ENCODE measurements around the gene AUTS2. TPM values are rescaled to one million over a fixed set of nuclear protein-coding genes. Genes with fewer than 3 reads are reported as not detected.

Gene AUTS2
- total and polyA plus RNA-seq, 5 donors = 7.0 to 15.4 (median 10.6) TPM

DNA sequence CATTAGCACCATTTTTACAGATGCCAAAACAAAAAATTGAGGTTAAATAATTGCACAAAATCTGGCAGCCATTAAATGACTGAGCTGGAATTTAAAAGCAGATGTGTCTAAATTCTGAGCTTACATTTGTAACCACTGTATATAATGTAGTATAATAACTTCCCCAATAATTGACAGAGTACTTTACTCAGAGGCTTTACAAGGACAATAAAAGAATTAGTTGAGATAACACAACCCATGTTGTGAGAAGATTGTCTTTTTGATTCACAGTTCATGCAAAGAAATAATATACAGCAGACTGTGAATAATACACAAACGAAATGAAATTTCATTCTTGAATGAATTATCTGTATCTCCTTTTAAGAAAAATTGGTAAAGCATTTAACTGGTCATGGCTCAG, 417.1 kb downstream of the AUTS2 start:
- Histone ChIP-seq H3K4me3 (ENCODE audit: low read length) (no peak overlapping the region), H3K27ac (ENCODE audit: low read length) (no peak overlapping the region), H3K9me3 (ENCODE audit: control insufficient read depth, low read length) (no peaks in the 10 kb centered on the region), H3K27me3 (ENCODE audit: control insufficient read depth, insufficient read depth) (no peaks in the 10 kb centered on the region), H3K4me1 (ENCODE audit: control insufficient read depth, insufficient read depth, low read length) (no peaks in the 10 kb centered on the region)
- DNase-seq (no peak), ATAC-seq (no peak)
- intact Hi-C loops (cut with DNase I) = loop anchor here in 1 of 4 donors (10.0 kb wide), 1 partner anchor 61 kb away; no protein-coding TSS in a partner anchor
- 79% methylated on average over 1 of the region's 1 CpG for WGBS

DNA sequence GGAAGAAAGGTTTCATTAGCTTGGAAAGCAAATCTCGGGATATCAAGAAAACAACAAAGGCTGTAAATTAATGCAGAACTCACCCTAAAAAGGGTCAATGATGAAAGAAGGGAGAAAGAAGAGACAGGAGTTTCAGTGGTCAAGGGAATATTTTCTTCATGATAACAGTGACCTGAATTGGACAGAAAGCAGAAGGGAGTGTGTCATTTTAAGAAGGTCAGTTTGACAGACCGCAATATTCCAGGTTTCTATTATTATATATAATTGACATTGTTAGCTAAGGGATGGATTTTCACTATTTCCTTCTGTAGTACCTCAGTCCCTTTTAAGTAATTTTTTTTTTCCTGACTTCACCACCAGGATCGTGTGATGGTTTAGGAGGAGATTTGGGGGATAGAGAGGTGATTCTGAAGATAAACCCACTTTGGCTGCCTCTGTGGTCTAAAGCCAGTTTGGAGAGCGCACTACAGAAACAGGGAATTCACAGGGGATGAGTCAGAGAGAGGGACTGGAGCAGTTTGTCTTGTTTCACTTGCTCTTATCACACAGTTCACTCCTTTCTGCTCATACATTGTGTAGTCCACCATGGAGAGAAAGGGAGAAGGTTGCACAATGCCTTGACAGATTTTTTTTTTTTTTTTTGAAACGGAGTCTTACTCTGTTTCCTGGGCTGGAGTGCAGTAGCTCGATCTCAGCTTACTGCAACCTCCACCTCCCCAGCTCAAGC, 417.9 kb downstream of the AUTS2 start:
- DNase-seq (no peak), ATAC-seq (peak; percentile 91)
- Histone ChIP-seq H3K27me3 (ENCODE audit: control insufficient read depth, insufficient read depth) (no peaks in the 10 kb centered on the region), H3K4me3 (ENCODE audit: low read length) (no peak overlapping the region), H3K27ac (ENCODE audit: low read length) (no peak overlapping the region), H3K9me3 (ENCODE audit: control insufficient read depth, low read length) (no peaks in the 10 kb centered on the region), H3K4me1 (ENCODE audit: control insufficient read depth, insufficient read depth, low read length) (no peaks in the 10 kb centered on the region)
- intact Hi-C loops (cut with DNase I) = loop anchor here in 1 of 4 donors (10.0 kb wide), 1 partner anchor 61 kb away; no protein-coding TSS in a partner anchor
- 56% methylated on average over 6 of the region's 6 CpGs for WGBS

DNA sequence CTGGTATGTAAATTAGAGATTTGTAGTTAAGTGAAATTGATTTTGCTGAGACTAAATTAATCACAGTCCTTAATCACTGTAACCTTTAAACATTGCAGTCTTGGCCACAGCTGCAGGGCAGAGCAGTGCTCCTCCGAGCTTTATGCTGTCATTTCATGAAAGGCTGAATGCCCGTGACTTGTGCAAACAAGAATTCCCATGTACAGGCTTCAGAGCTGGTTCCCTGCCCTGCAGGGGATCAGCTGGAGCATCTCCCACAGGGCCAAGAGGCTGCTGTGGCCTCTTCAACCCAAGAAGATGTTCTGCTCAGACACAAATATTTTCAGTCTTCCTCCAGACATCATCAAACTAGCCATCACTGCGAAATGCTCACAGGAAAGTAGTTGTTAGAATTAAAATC, 419.1 kb downstream of the AUTS2 start:
- WGBS = 81% methylated on average over 3 of the region's 3 CpGs

DNA sequence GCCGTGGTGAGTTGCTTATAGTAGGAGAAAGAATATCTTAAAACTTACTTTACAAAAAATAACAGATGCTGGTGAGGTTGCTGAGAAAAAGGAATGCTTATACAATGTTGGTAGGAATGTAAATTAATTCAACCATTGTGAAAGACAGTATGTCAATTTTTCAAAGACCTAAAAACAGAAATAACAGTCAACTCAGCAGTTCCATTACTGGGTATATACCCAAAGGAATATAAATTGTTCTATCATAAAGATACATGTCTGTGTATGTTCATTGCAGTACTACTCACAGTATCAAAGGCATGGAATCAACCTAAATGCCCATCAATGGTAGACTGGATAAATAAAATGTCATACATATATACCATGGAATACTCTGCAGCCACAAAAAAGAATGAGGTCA, 420.4 kb downstream of the AUTS2 start:
- Histone ChIP-seq H3K9me3 (ENCODE audit: control insufficient read depth, low read length) (no peaks in the 10 kb centered on the region), H3K4me1 (ENCODE audit: control insufficient read depth, insufficient read depth, low read length) (no peaks in the 10 kb centered on the region), H3K4me3 (ENCODE audit: low read length) (no peak overlapping the region), H3K27me3 (ENCODE audit: control insufficient read depth, insufficient read depth) (no peaks in the 10 kb centered on the region), H3K27ac (ENCODE audit: low read length) (no peak overlapping the region)
- intact Hi-C loops (cut with DNase I) = loop anchor here in 1 of 4 donors (10.0 kb wide), 1 partner anchor 64 kb away; no protein-coding TSS in a partner anchor
- DNase-seq = no peak
- WGBS = 97% methylated on average over 1 of the region's 1 CpG
- no peak for ATAC-seq

More for the DNA sequence above, 419.1 kb downstream of the AUTS2 start:
- no peaks in the 10 kb centered on the region for H3K9me3 ChIP-seq (ENCODE audit: control insufficient read depth, low read length)
- H3K4me3 ChIP-seq (ENCODE audit: low read length) = no peak overlapping the region
- no peak for DNase-seq
- no peak overlapping the region for H3K27ac ChIP-seq (ENCODE audit: low read length)
- intact Hi-C loops (cut with DNase I) = loop anchor here in 1 of 4 donors (10.0 kb wide), 1 partner anchor 63 kb away; no protein-coding TSS in a partner anchor
- ATAC-seq = no peak
- H3K4me1 ChIP-seq (ENCODE audit: control insufficient read depth, insufficient read depth, low read length) = no peaks in the 10 kb centered on the region
- H3K27me3 ChIP-seq (ENCODE audit: control insufficient read depth, insufficient read depth) = no peaks in the 10 kb centered on the region

DNA sequence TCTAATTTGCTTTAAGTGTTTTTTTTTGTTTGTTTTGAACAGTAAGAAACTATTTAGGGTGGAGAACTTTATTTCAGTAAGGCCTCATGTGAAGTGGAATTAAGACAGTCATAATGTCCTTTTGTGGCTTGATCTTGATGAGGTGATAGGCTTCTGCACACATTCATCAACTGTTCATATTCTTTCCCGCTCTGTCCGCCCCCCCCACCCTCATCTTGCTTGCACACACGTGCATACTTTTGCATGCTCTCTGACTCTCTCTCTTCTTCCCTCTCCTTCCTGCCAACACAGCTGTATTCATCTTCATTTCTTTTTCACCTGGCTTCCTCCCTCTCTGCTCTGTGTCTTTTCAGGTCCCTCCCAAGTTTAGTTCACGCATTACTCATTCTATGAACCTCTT, 429.6 kb downstream of the AUTS2 start:
- Histone ChIP-seq H3K9me3 (ENCODE audit: control insufficient read depth, low read length) (no peaks in the 10 kb centered on the region), H3K27ac (ENCODE audit: low read length) (no peak overlapping the region), H3K4me3 (ENCODE audit: low read length) (no peak overlapping the region), H3K27me3 (ENCODE audit: control insufficient read depth, insufficient read depth) (no peaks in the 10 kb centered on the region), H3K4me1 (ENCODE audit: control insufficient read depth, insufficient read depth, low read length) (peaks cover 2% of the 10 kb centered on the region)
- ATAC-seq (no peak), DNase-seq (no peak)
- WGBS = 84% methylated on average over 4 of the region's 4 CpGs
- intact Hi-C loops (cut with DNase I) = no loop called here

DNA sequence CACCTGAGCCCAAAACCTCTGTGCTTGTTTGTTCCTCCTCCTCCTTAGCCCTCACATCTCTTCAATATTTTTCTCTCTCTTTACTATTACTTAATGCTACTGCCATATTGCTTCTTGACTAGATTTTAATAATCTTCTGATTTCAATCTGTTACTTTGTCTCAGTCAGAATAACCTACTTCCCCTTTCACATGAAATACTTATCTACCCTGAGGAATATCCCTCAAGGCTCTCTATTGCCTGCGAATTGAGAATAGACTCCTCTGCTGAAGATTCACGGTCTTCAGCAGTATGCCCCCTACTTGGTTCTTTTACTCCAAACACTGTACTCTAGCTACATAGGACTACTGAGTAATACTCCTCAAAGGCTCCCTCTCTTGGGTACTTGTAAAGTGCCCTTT, 430.3 kb downstream of the AUTS2 start:
- DNase-seq (no peak), ATAC-seq (no peak)
- peaks cover 2% of the 10 kb centered on the region for H3K4me1 ChIP-seq (ENCODE audit: control insufficient read depth, insufficient read depth, low read length)
- no peaks in the 10 kb centered on the region for H3K27me3 ChIP-seq (ENCODE audit: control insufficient read depth, insufficient read depth)
- H3K4me3 ChIP-seq (ENCODE audit: low read length) = no peak overlapping the region
- intact Hi-C loops (cut with DNase I) = no loop called here
- H3K9me3 ChIP-seq (ENCODE audit: control insufficient read depth, low read length) = no peaks in the 10 kb centered on the region
- H3K27ac ChIP-seq (ENCODE audit: low read length) = no peak overlapping the region
- 96% methylated on average over 2 of the region's 2 CpGs for WGBS

DNA sequence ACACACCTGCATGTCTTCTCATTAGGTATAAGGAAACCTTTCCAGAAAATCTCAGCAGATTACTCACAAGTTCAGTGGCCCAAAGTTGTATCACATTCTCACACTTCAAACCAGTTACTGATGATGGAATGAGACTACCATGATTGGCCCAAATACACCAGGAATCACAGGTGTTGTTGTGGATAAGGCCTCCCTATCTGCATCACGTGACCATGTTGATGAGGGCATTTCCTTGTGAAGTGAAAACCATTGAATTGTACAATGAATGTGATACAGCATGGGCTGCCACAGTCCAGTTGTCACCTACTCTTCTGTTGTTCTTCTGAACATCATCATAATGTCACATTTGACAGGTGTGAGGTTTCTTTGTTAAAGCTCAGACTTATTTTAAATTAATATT, 431.7 kb downstream of the AUTS2 start:
- intact Hi-C loops (cut with DNase I) = no loop called here
- H3K4me1 ChIP-seq (ENCODE audit: control insufficient read depth, insufficient read depth, low read length) = peaks cover 2% of the 10 kb centered on the region
- H3K27ac ChIP-seq (ENCODE audit: low read length) = no peak overlapping the region
- no peak for ATAC-seq
- DNase-seq = no peak
- no peaks in the 10 kb centered on the region for H3K9me3 ChIP-seq (ENCODE audit: control insufficient read depth, low read length)
- H3K4me3 ChIP-seq (ENCODE audit: low read length) = no peak overlapping the region
- 82% methylated on average over 1 of the region's 1 CpG for WGBS
- H3K27me3 ChIP-seq (ENCODE audit: control insufficient read depth, insufficient read depth) = no peaks in the 10 kb centered on the region

DNA sequence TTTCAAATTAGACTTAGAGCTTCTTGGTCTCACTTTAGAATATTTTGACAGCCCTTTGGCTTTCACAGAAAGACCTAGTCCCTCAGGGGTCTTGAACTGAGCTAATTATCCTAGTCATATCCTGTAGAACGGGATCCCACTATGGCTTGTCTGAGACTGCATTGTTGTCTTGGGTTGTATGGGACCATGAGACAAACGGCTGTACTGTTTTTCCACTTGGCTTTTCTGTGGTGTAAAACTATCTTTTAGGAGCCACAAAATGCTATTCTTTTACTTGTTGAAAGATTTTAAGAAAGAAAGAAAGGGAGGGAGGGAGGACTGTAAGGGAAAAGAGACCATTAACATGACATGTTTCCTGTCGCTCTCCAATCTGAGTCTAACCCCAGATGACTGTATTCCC, 432.5 kb downstream of the AUTS2 start:
- Histone ChIP-seq H3K4me3 (ENCODE audit: low read length) (no peak overlapping the region), H3K4me1 (ENCODE audit: control insufficient read depth, insufficient read depth, low read length) (peaks cover 2% of the 10 kb centered on the region), H3K9me3 (ENCODE audit: control insufficient read depth, low read length) (no peaks in the 10 kb centered on the region), H3K27me3 (ENCODE audit: control insufficient read depth, insufficient read depth) (no peaks in the 10 kb centered on the region), H3K27ac (ENCODE audit: low read length) (no peak overlapping the region)
- DNase-seq = no peak
- intact Hi-C loops (cut with DNase I) = no loop called here
- ATAC-seq = no peak
- WGBS = 65% methylated on average over 3 of the region's 3 CpGs

DNA sequence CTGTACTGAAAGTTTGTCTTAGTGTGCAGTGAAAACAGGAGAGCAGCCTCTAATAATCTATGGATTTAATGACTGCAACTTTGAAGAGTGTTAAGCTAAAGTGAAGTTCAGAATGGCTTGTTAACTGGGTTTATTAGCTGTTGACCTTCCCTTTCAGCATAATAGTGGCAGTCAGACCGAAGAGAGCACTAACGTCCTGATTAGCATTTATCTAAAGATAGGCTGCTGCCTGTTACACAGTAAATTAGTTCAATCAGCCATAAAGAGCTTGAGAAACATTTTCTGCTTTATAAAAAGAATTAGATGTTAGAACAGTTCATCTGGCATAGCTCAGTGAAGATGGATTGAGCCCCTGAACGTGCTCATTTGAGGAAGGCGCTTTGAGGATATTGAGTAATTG, 433.0 kb downstream of the AUTS2 start:
- Histone ChIP-seq H3K27ac (ENCODE audit: low read length) (no peak overlapping the region), H3K4me1 (ENCODE audit: control insufficient read depth, insufficient read depth, low read length) (peaks cover 2% of the 10 kb centered on the region), H3K9me3 (ENCODE audit: control insufficient read depth, low read length) (no peaks in the 10 kb centered on the region), H3K4me3 (ENCODE audit: low read length) (no peak overlapping the region), H3K27me3 (ENCODE audit: control insufficient read depth, insufficient read depth) (no peaks in the 10 kb centered on the region)
- ATAC-seq = no peak
- WGBS = 69% methylated on average over 4 of the region's 4 CpGs
- no peak for DNase-seq
- intact Hi-C loops (cut with DNase I) = no loop called here

DNA sequence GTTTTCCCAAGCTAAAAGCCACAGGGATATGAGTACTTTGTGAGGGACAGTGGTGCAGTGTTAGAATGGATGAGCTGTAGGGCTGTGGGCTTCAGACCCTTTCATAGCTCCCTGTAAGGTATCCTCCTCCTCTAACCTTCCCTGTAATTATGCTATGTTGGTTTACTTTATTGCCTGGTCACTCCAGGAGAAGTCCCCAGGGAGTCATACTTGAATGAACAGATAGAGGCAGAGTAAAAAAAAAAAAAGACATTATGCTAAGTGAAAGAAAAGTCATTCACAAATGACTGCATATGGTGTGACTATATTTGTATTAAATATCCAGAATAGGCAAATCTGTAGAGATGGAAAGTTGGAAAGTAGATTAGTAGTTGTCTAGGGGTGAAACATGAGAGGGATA, 434.4 kb downstream of the AUTS2 start:
- Histone ChIP-seq H3K27ac (ENCODE audit: low read length) (no peak overlapping the region), H3K9me3 (ENCODE audit: control insufficient read depth, low read length) (no peaks in the 10 kb centered on the region), H3K27me3 (ENCODE audit: control insufficient read depth, insufficient read depth) (no peaks in the 10 kb centered on the region), H3K4me1 (ENCODE audit: control insufficient read depth, insufficient read depth, low read length) (no peaks in the 10 kb centered on the region), H3K4me3 (ENCODE audit: low read length) (no peak overlapping the region)
- ATAC-seq = no peak
- intact Hi-C loops (cut with DNase I) = no loop called here
- no peak for DNase-seq

DNA sequence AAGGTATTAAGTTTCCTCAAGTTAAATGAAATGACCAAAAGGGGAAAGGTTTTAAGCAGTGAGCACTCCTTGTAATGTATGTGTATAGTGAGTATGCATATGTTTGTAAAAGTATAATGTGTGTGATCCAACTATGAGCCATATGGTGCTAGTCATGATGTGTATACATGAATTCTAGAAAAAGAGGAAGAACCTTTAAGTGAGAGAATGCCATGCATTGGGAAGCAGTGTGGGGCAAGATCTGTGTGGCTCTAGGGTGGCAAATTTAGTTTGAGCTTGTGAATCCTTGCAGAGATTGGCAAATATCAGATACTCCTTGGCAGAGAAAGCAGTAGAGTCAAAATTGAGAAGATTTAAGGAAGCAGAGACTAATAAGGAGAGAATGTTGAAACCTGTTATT, 435.0 kb downstream of the AUTS2 start:
- Histone ChIP-seq H3K27me3 (ENCODE audit: control insufficient read depth, insufficient read depth) (no peaks in the 10 kb centered on the region), H3K4me1 (ENCODE audit: control insufficient read depth, insufficient read depth, low read length) (no peaks in the 10 kb centered on the region), H3K9me3 (ENCODE audit: control insufficient read depth, low read length) (no peaks in the 10 kb centered on the region), H3K27ac (ENCODE audit: low read length) (no peak overlapping the region), H3K4me3 (ENCODE audit: low read length) (no peak overlapping the region)
- intact Hi-C loops (cut with DNase I) = no loop called here
- ATAC-seq = no peak
- DNase-seq = no peak

DNA sequence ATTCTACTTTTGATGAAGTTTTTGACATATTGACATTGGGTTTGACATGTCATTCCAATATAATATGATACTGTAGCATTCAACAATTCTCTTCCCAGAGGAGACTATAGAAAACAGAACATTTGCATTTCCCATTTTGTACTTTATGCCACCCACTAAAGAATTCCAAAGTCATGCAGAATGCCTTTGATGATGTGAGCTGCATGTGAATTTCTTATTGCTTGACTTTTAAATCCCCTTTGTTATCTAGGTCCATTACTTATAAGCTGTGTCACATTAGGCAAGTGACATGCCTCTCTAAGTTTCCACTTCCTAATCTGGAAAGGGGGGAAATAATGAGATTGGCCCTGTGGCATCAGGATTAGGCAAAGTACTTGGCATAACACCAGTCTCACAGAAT, 436.7 kb downstream of the AUTS2 start:
- no peaks in the 10 kb centered on the region for H3K27me3 ChIP-seq (ENCODE audit: control insufficient read depth, insufficient read depth)
- no peaks in the 10 kb centered on the region for H3K9me3 ChIP-seq (ENCODE audit: control insufficient read depth, low read length)
- DNase-seq (no peak), ATAC-seq (no peak)
- intact Hi-C loops (cut with DNase I) = no loop called here
- no peaks in the 10 kb centered on the region for H3K4me1 ChIP-seq (ENCODE audit: control insufficient read depth, insufficient read depth, low read length)
- H3K4me3 ChIP-seq (ENCODE audit: low read length) = no peak overlapping the region
- H3K27ac ChIP-seq (ENCODE audit: low read length) = no peak overlapping the region

All from right cardiac atrium (tissue), 5 donors.